Measurements from ENCODE around the gene DACT1. TPM values are rescaled to one million over a fixed set of nuclear protein-coding genes. Genes with fewer than 3 reads are reported as not detected.
"Not testable (repeated sequence)": the region's sequence is repeated elsewhere in the genome, so short reads cannot be mapped to it uniquely, and the experiment has no call there.

The DACT1 gene
- 10 to 100 TPM in 4 of 5 experiments, 1 to 10 TPM in 1; 8.2 to 32.3 (median 15.0) TPM for total RNA-seq
- polyA plus RNA-seq, result 10 to 100 TPM; 18.5 to 38.7 TPM
- 21.3 reads per million, percentile 52 among the genes with 10 or more reads in this experiment for total RNA-seq

GRCh38 chr14:58637391-58638230 is at the start of gene DACT1:
TSS of gene DACT1 (plus strand) at chr14:58637962. CDS start at chr14:58638203, 241 bp downstream.
- intact Hi-C loops (cut with micrococcal nuclease), result loop anchor here (1.0 to 10.0 kb wide), 18 partner anchors 25 to 1611 kb away; partner anchors contain the start of genes DAAM1 (in 2 of the 2), JKAMP (in 2 of the 2), KIAA0586 (in 2 of the 2) and L3HYPDH (in 2 of the 2)
- peak within 1 kb of the TSS; percentile 80 for H3K4me3 ChIP-seq (ENCODE audit: low read length)
- no peaks in the 10 kb centered on the region for H3K36me3 ChIP-seq (ENCODE audit: control insufficient read depth in 2 of 3, insufficient read depth in 3 of 3, low read length in 3 of 3)
- H3K27me3 ChIP-seq (ENCODE audit: control insufficient read depth in 2 of 2, insufficient read depth in 2 of 2, low read length in 2 of 2), result no peaks in the 10 kb centered on the region
- H3K4me1 ChIP-seq (ENCODE audit: control insufficient read depth in 2 of 2, insufficient read depth in 2 of 2, low read length in 2 of 2), result peaks cover 0 to 22% of the 10 kb centered on the region in 2 donors
- Mint-ChIP-seq H3K27me3 (peaks cover 0 to 44% (median 6%) of the 10 kb centered on the region in 5 donors), H3K4me1 (peaks cover 20 to 61% (median 45%) of the 10 kb centered on the region in 7 donors), H3K4me3 (peak within 1 kb of the TSS; percentile 89 to 99 (median 98)), H3K9me3 (no peaks in the 10 kb centered on the region), H3K36me3 (peaks cover 0 to 10% (median 6%) of the 10 kb centered on the region in 5 donors), H3K27ac (peak within 1 kb of the TSS; percentile 84 to 95 (median 91))
- DNase-seq (peak; percentile 45 to 74 (median 64)), ATAC-seq (peak; percentile 80)
- H3K9me3 ChIP-seq (ENCODE audit: control insufficient read depth in 2 of 3, low read length in 3 of 3), result no peaks in the 10 kb centered on the region
- ChIA-PET POLR2A (interaction anchor here (0.6 to 3.8 kb wide), 13 partner anchors 15 to 512 kb away, joined by 3 to 18 read pairs (median 5); partner anchors contain the start of genes KIAA0586 and TIMM9), CTCF (interaction anchor here (1.0 to 5.0 kb wide), 6 partner anchors 17 to 418 kb away, joined by 3 to 60 read pairs (median 8); no protein-coding TSS in a partner anchor)
- peak within 1 kb of the TSS; percentile 61 for H3K27ac ChIP-seq (ENCODE audit: low read depth, low read length)

GRCh38 chr14:58588321-58588720 is 49.4 kb upstream of the DACT1 start:
- Mint-ChIP-seq H3K4me1 (peaks cover 0 to 11% (median 6%) of the 10 kb centered on the region in 7 donors), H3K27me3 (peaks cover 0 to 15% (median 7%) of the 10 kb centered on the region in 5 donors)
- H3K27ac Mint-ChIP-seq; H3K4me3 ChIP-seq (ENCODE audit: low read length); CTCF ChIA-PET; ATAC-seq; H3K27me3 ChIP-seq (ENCODE audit: control insufficient read depth in 2 of 2, insufficient read depth in 2 of 2, low read length in 2 of 2); POLR2A ChIA-PET; H3K9me3 ChIP-seq (ENCODE audit: control insufficient read depth in 2 of 3, low read length in 3 of 3); H3K36me3 Mint-ChIP-seq; H3K9me3 Mint-ChIP-seq; H3K27ac ChIP-seq (ENCODE audit: low read depth, low read length); intact Hi-C loops (cut with micrococcal nuclease); H3K4me3 Mint-ChIP-seq; H3K4me1 ChIP-seq (ENCODE audit: control insufficient read depth in 2 of 2, insufficient read depth in 2 of 2, low read length in 2 of 2); DNase-seq; H3K36me3 ChIP-seq (ENCODE audit: control insufficient read depth in 2 of 3, insufficient read depth in 3 of 3, low read length in 3 of 3): not testable (repeated sequence)

- peaks cover 0 to 4% (median 0%) of the 10 kb centered on the region in 5 donors for H3K36me3 Mint-ChIP-seq
- peaks cover 10 to 39% (median 38%) of the 10 kb centered on the region in 7 donors for H3K4me1 Mint-ChIP-seq
These were observed 43.8 kb upstream of the DACT1 start for GRCh38 chr14:58593977-58594376.

GRCh38 chr14:58597041-58597440 is 40.7 kb upstream of the DACT1 start:
- CTCF ChIA-PET, result interaction anchor here (4.1 kb wide), 1 partner anchor 41 kb away, joined by 28 read pairs; the partner anchor contains the start of gene DACT1
- Mint-ChIP-seq H3K4me3 (peak overlapping the region in 3 of 10 donors; percentile 48 to 78 (median 65)), H3K27me3 (peaks cover 0 to 7% (median 0%) of the 10 kb centered on the region in 5 donors), H3K4me1 (peaks cover 15 to 59% (median 47%) of the 10 kb centered on the region in 7 donors), H3K27ac (no peak overlapping the region), H3K9me3 (peaks cover 0 to 4% (median 0%) of the 10 kb centered on the region in 11 donors), H3K36me3 (peaks cover 0 to 4% (median 0%) of the 10 kb centered on the region in 5 donors)
- intact Hi-C loops (cut with micrococcal nuclease), result loop anchor here (5.0 kb wide), 2 partner anchors 40 kb away; partner anchors contain the start of gene DACT1 (in 1 of the 2)
- POLR2A ChIA-PET, result interaction anchor here (1.5 to 2.3 kb wide), 4 partner anchors 28 to 41 kb away, joined by 3 to 14 read pairs (median 6); partner anchors contain the start of gene DACT1
- Histone ChIP-seq H3K27me3 (ENCODE audit: control insufficient read depth in 2 of 2, insufficient read depth in 2 of 2, low read length in 2 of 2) (no peaks in the 10 kb centered on the region), H3K4me1 (ENCODE audit: control insufficient read depth in 2 of 2, insufficient read depth in 2 of 2, low read length in 2 of 2) (peaks cover 0 to 46% of the 10 kb centered on the region in 2 donors), H3K27ac (ENCODE audit: low read depth, low read length) (no peak overlapping the region), H3K9me3 (ENCODE audit: control insufficient read depth in 2 of 3, low read length in 3 of 3) (no peaks in the 10 kb centered on the region), H3K36me3 (ENCODE audit: control insufficient read depth in 2 of 3, insufficient read depth in 3 of 3, low read length in 3 of 3) (no peaks in the 10 kb centered on the region), H3K4me3 (ENCODE audit: low read length) (no peak overlapping the region)
- ATAC-seq, result no peak
- DNase-seq, result no peak

More at GRCh38 chr14:58593977-58594376, 43.8 kb upstream of the DACT1 start:
- Histone ChIP-seq H3K4me1 (ENCODE audit: control insufficient read depth in 2 of 2, insufficient read depth in 2 of 2, low read length in 2 of 2) (peaks cover 0 to 35% of the 10 kb centered on the region in 2 donors), H3K27ac (ENCODE audit: low read depth, low read length) (no peak overlapping the region), H3K27me3 (ENCODE audit: control insufficient read depth in 2 of 2, insufficient read depth in 2 of 2, low read length in 2 of 2) (no peaks in the 10 kb centered on the region), H3K9me3 (ENCODE audit: control insufficient read depth in 2 of 3, low read length in 3 of 3) (no peaks in the 10 kb centered on the region), H3K36me3 (ENCODE audit: control insufficient read depth in 2 of 3, insufficient read depth in 3 of 3, low read length in 3 of 3) (no peaks in the 10 kb centered on the region), H3K4me3 (ENCODE audit: low read length) (no peak overlapping the region)
- H3K27ac Mint-ChIP-seq, result no peak overlapping the region
- H3K4me3 Mint-ChIP-seq, result no peak overlapping the region
- POLR2A ChIA-PET, result interaction anchor here (1.0 kb wide), 1 partner anchor 24 kb away, joined by 4 read pairs; no protein-coding TSS in a partner anchor
- H3K27me3 Mint-ChIP-seq, result peaks cover 0 to 15% (median 0%) of the 10 kb centered on the region in 5 donors
- intact Hi-C loops (cut with micrococcal nuclease), result no loop called here
- no peak for DNase-seq
- H3K9me3 Mint-ChIP-seq, result peaks cover 0 to 4% (median 0%) of the 10 kb centered on the region in 11 donors
- no peak for ATAC-seq
- CTCF ChIA-PET, result no interaction called here

- CTCF ChIA-PET, result interaction anchor here (0.8 to 4.1 kb wide), 3 partner anchors 26 to 97 kb away, joined by 3 to 28 read pairs (median 4); partner anchors contain the start of gene DACT1
- H3K4me1 ChIP-seq (ENCODE audit: control insufficient read depth in 2 of 2, insufficient read depth in 2 of 2, low read length in 2 of 2), result peaks cover 0 to 46% of the 10 kb centered on the region in 2 donors
- peak overlapping the region; percentile 7 for H3K27ac ChIP-seq (ENCODE audit: low read depth, low read length)
- intact Hi-C loops (cut with micrococcal nuclease), result loop anchor here (1.0 to 5.0 kb wide), 6 partner anchors 25 to 591 kb away; partner anchors contain the start of genes DACT1 (in 2 of the 2) and DAAM1 (in 1 of the 2)
- peak overlapping the region; percentile 49 to 78 (median 72) for H3K4me3 Mint-ChIP-seq
- no peaks in the 10 kb centered on the region for H3K36me3 ChIP-seq (ENCODE audit: control insufficient read depth in 2 of 3, insufficient read depth in 3 of 3, low read length in 3 of 3)
- DNase-seq (peak in 7 of 9 donors; percentile 54 to 81 (median 74)), ATAC-seq (peak; percentile 92)
- H3K4me3 ChIP-seq (ENCODE audit: low read length), result peak overlapping the region; percentile 3
- POLR2A ChIA-PET, result interaction anchor here (0.6 to 1.8 kb wide), 7 partner anchors 9 to 1655 kb away, joined by 3 to 10 read pairs (median 4); partner anchors contain the start of genes DACT1, KIAA0586 and TIMM9
- no peaks in the 10 kb centered on the region for H3K27me3 ChIP-seq (ENCODE audit: control insufficient read depth in 2 of 2, insufficient read depth in 2 of 2, low read length in 2 of 2)
- H3K9me3 Mint-ChIP-seq, result peaks cover 0 to 3% (median 0%) of the 10 kb centered on the region in 11 donors
- H3K9me3 ChIP-seq (ENCODE audit: control insufficient read depth in 2 of 3, low read length in 3 of 3), result no peaks in the 10 kb centered on the region
- H3K36me3 Mint-ChIP-seq, result peaks cover 0 to 4% (median 0%) of the 10 kb centered on the region in 5 donors
- H3K27ac Mint-ChIP-seq, result peak overlapping the region; percentile 42 to 92 (median 72)
- H3K4me1 Mint-ChIP-seq, result peaks cover 16 to 59% (median 47%) of the 10 kb centered on the region in 7 donors
- H3K27me3 Mint-ChIP-seq, result peaks cover 0 to 5% (median 0%) of the 10 kb centered on the region in 5 donors
These were observed 39.5 kb upstream of the DACT1 start for GRCh38 chr14:58598028-58598803.

All from naive thymus-derived CD4-positive, alpha-beta T cell (primary cell).